Mammary epithelial cell (primary cell): ENCODE measurements around the gene SCCPDH.

ENCODE experiments used
- CTCF ChIP-seq, 2 donors: IDR thresholded peaks in 1 of 2; conservative IDR thresholded peaks in 1 of 2; 2 replicates each; pipeline ENCODE4 v1.5.1; 2011 to 2012; ENCODE audit warnings: inconsistent platforms in 2 of 2, low read length in 2 of 2, mild to moderate bottlenecking in 2 of 2, control low read depth in 1 of 2, low read depth in 1 of 2; ENCODE audit not compliant: insufficient read depth in 1 of 2; ENCODE audit errors: extremely low read depth in 1 of 2
- EZH2 ChIP-seq: IDR thresholded peaks from 2 replicates; pipeline ENCODE4 v1.6.1; 2012; ENCODE audit warnings: low read length, inconsistent platforms, borderline replicate concordance

GRCh38 chr1:246679794-246680177 lies 44.4 kb upstream of the SCCPDH start:
- TF ChIP-seq CTCF (conservative IDR thresholded peaks at IDR 0.05 in 1 of 2, IDR thresholded peaks at IDR 0.05 in 1 of 2; ENCODE audit: extremely low read depth in 1 of 2, insufficient read depth in 1 of 2, low read depth in 1 of 2, low read length in 2 of 2): no peak
- no peak for TF ChIP-seq EZH2
